ENCODE data around the gene KCNA10.
"Not testable (repeated sequence)": the region's sequence is repeated elsewhere in the genome, so short reads cannot be mapped to it uniquely, and the experiment has no call there.

The KCNA10 gene

GRCh38 chr1:110529011-110529410 lies 10.0 kb upstream of the KCNA10 start:
- DNase-seq = no peak

GRCh38 chr1:110526201-110526780 lies 7.3 kb upstream of the KCNA10 start:
- DNase-seq = no peak

- DNase-seq = no peak
These were observed 6.2 kb upstream of the KCNA10 start for GRCh38 chr1:110525249-110525595.

- no peak for DNase-seq
These were observed 5.6 kb upstream of the KCNA10 start for GRCh38 chr1:110524311-110525248.

GRCh38 chr1:110523011-110523410 lies 4.0 kb upstream of the KCNA10 start:
- DNase-seq = no peak

- DNase-seq = no peak
These were observed 3.6 kb upstream of the KCNA10 start for GRCh38 chr1:110522560-110522959.

GRCh38 chr1:110520827-110521226 lies 1.9 kb upstream of the KCNA10 start:
- no peak for DNase-seq

- no peak for DNase-seq
These were observed 3.1 kb downstream of the KCNA10 start for GRCh38 chr1:110515891-110516290.

GRCh38 chr1:110515041-110515440 lies 3.9 kb downstream of the KCNA10 start:
- no peak for DNase-seq

GRCh38 chr1:110513511-110513910 lies 5.5 kb downstream of the KCNA10 start:
- no peak for DNase-seq

- DNase-seq = no peak
These were observed 7.5 kb downstream of the KCNA10 start for GRCh38 chr1:110511436-110511835.

GRCh38 chr1:110510921-110511320 lies 8.1 kb downstream of the KCNA10 start:
- not testable (repeated sequence) for DNase-seq

- DNase-seq = no peak
These were observed 9.3 kb downstream of the KCNA10 start for GRCh38 chr1:110509655-110510054.

- DNase-seq = no peak
These were observed 10.7 kb downstream of the KCNA10 start for GRCh38 chr1:110508028-110508940.

- DNase-seq = no peak
These were observed 12.4 kb downstream of the KCNA10 start for GRCh38 chr1:110506541-110506940.

- DNase-seq = no peak
These were observed 13.4 kb downstream of the KCNA10 start for GRCh38 chr1:110505596-110505995.

- no peak for DNase-seq
These were observed 14.7 kb downstream of the KCNA10 start for GRCh38 chr1:110504226-110504625.

- no peak for DNase-seq
These were observed 15.5 kb downstream of the KCNA10 start for GRCh38 chr1:110503471-110503870.

- no peak for DNase-seq
These were observed 16.4 kb downstream of the KCNA10 start for GRCh38 chr1:110502402-110503151.

- DNase-seq = no peak
These were observed 17.4 kb downstream of the KCNA10 start for GRCh38 chr1:110501488-110502132.

GRCh38 chr1:110498270-110498669 lies 20.7 kb downstream of the KCNA10 start:
- DNase-seq = no peak
